PFSK-1 (cell line): ENCODE data around the gene LILRA1.

ENCODE experiments used
- FOXP2 ChIP-seq: optimal IDR thresholded peaks from 2 replicates; pipeline ENCODE3; 2011; ENCODE audit warnings: borderline replicate concordance, control low read depth, inconsistent platforms; ENCODE audit not compliant: insufficient read depth; ENCODE audit errors: extremely low read length, extremely low read depth
- POLR2AphosphoS5 ChIP-seq: IDR thresholded peaks from 2 replicates; pipeline ENCODE4 v1.6.1; 2012; ENCODE audit warnings: low read depth, mild to moderate bottlenecking, control low read depth, low read length, moderate library complexity
- REST ChIP-seq, 2 experiments: IDR thresholded peaks; 2 replicates each; pipeline versions ENCODE4 v1.6.1 to v1.8.0; 2011 to 2012; ENCODE audit warnings: low read depth in 2 of 2, low read length in 2 of 2, control low read depth in 1 of 2, inconsistent platforms in 1 of 2, mild to moderate bottlenecking in 1 of 2, moderate library complexity in 1 of 2; ENCODE audit not compliant: insufficient read depth in 1 of 2
- SIN3A ChIP-seq: IDR thresholded peaks from 2 replicates; pipeline ENCODE4 v1.6.1; 2012; ENCODE audit warnings: mild to moderate bottlenecking, low read length, moderate library complexity, borderline replicate concordance; ENCODE audit not compliant: insufficient read depth
- TAF1 ChIP-seq: IDR thresholded peaks from 2 replicates; pipeline ENCODE4 v1.6.1; 2012; ENCODE audit warnings: low read length, control low read depth, borderline replicate concordance; ENCODE audit not compliant: insufficient read depth

LILRA1 gene

GRCh38 chr19:54574051-54574450 lies 19.4 kb upstream of the LILRA1 start:
- TF ChIP-seq REST (IDR thresholded peaks at IDR 0.05; ENCODE audit: insufficient read depth in 1 of 2, low read depth in 2 of 2, low read length in 2 of 2) (no peak), FOXP2 (no peak), TAF1 (no peak), SIN3A (no peak), POLR2AphosphoS5 (no peak)

- TF ChIP-seq TAF1 (no peak), SIN3A (no peak), REST (IDR thresholded peaks at IDR 0.05; ENCODE audit: insufficient read depth in 1 of 2, low read depth in 2 of 2, low read length in 2 of 2) (no peak), POLR2AphosphoS5 (no peak), FOXP2 (no peak)
Observed at GRCh38 chr19:54574527-54575056, 18.8 kb upstream of the LILRA1 start.

- TF ChIP-seq TAF1 = no peak
- no peak for TF ChIP-seq REST (IDR thresholded peaks at IDR 0.05; ENCODE audit: insufficient read depth in 1 of 2, low read depth in 2 of 2, low read length in 2 of 2)
- TF ChIP-seq SIN3A = no peak
- no peak for TF ChIP-seq POLR2AphosphoS5
- no peak for TF ChIP-seq FOXP2
Observed at GRCh38 chr19:54576411-54576976, 16.9 kb upstream of the LILRA1 start.

- no peak for TF ChIP-seq TAF1
- TF ChIP-seq SIN3A = no peak
- no peak for TF ChIP-seq REST (IDR thresholded peaks at IDR 0.05; ENCODE audit: insufficient read depth in 1 of 2, low read depth in 2 of 2, low read length in 2 of 2)
- TF ChIP-seq FOXP2 = no peak
- no peak for TF ChIP-seq POLR2AphosphoS5
Observed at GRCh38 chr19:54577334-54577733, 16.1 kb upstream of the LILRA1 start.
